Mesendoderm (in vitro differentiated cells): ENCODE data around the gene MBD5.

Experiments
- DNase-seq: peaks from one replicate; pipeline ENCODE4 v3.0.0; 2013
- H2AK5ac ChIP-seq: 2 replicates; pipeline ENCODE4 v1.6.1; 2013; ENCODE audit warnings: low read length, inconsistent platforms
- H2BK120ac ChIP-seq: 2 replicates; pipeline ENCODE4 v1.6.1; 2013; ENCODE audit warnings: low read depth, mild to moderate bottlenecking, low read length, moderate library complexity, mixed read lengths
- H2BK15ac ChIP-seq: replicated peaks from 2 replicates; pipeline ENCODE4 v1.6.1; 2013; ENCODE audit warnings: low read depth, mild to moderate bottlenecking, moderate library complexity
- H2BK5ac ChIP-seq: 2 replicates; pipeline ENCODE4 v1.6.1; 2013; ENCODE audit warnings: low read length, inconsistent platforms
- H3K18ac ChIP-seq: 2 replicates; pipeline ENCODE4 v1.6.1; 2013; ENCODE audit warnings: mild to moderate bottlenecking, low read length, mixed read lengths
- H3K23ac ChIP-seq: one replicate; pipeline ENCODE4 v1.6.1; 2013; ENCODE audit warnings: low read length
- H3K27ac ChIP-seq: 2 replicates; pipeline ENCODE4 v1.5.1; 2013; ENCODE audit warnings: low read depth, mild to moderate bottlenecking, inconsistent platforms, low read length, moderate library complexity
- H3K27me3 ChIP-seq: 2 replicates; pipeline ENCODE4 v1.6.1; 2013; ENCODE audit warnings: low read length, control low read depth, mild to moderate bottlenecking, inconsistent platforms; ENCODE audit not compliant: insufficient read depth, poor library complexity
- H3K36me3 ChIP-seq: 2 replicates; pipeline ENCODE4 v1.6.1; 2013; ENCODE audit warnings: low read length, inconsistent platforms; ENCODE audit not compliant: control insufficient read depth, insufficient read depth
- H3K4ac ChIP-seq: one replicate; pipeline ENCODE4 v1.6.1; 2013; ENCODE audit warnings: low read depth, mild to moderate bottlenecking, low read length, moderate library complexity
- H3K4me1 ChIP-seq: 2 replicates; pipeline ENCODE4 v1.6.1; 2013; ENCODE audit warnings: low read depth, low read length, inconsistent platforms; ENCODE audit not compliant: control insufficient read depth
- H3K4me2 ChIP-seq: 2 replicates; pipeline ENCODE4 v1.6.1; 2013; ENCODE audit warnings: low read length
- H3K4me3 ChIP-seq: 2 replicates; pipeline ENCODE4 v1.5.1; 2013; ENCODE audit warnings: mild to moderate bottlenecking, low read length
- H3K56ac ChIP-seq: one replicate; pipeline ENCODE4 v1.6.1; 2013; ENCODE audit warnings: low read length
- H3K79me1 ChIP-seq: 2 replicates; pipeline ENCODE4 v1.6.1; 2013; ENCODE audit warnings: low read length, inconsistent platforms
- H3K79me2 ChIP-seq: 2 replicates; pipeline ENCODE4 v1.6.1; 2013; ENCODE audit warnings: mild to moderate bottlenecking, low read length; ENCODE audit not compliant: control insufficient read depth, insufficient read depth
- H3K9ac ChIP-seq: 2 replicates; pipeline ENCODE4 v1.6.1; 2013; ENCODE audit warnings: low read length, inconsistent platforms
- H4K5ac ChIP-seq: one replicate; pipeline ENCODE4 v1.6.1; 2013; ENCODE audit warnings: low read length
- H4K8ac ChIP-seq: one replicate; pipeline ENCODE4 v1.6.1; 2013; ENCODE audit warnings: low read depth, mild to moderate bottlenecking, control low read depth, low read length, moderate library complexity
- WGBS: extraction: QIAGEN DNeasy Blood & Tissue Kit; methylation state at CpG from one replicate; pipeline ENCODE4 v1.1.7; 2013; ENCODE audit warnings: low lambda C conversion rate, missing lambda C conversion rate; ENCODE audit not compliant: insufficient coverage; ENCODE audit errors: extremely low coverage; 5-methylcytosine and 5-hydroxymethylcytosine counted together

MBD5 gene

GRCh38 chr2:148391324-148391723, 370.4 kb downstream of the MBD5 start:
- Histone ChIP-seq H3K4me3 (no peak overlapping the region), H2AK5ac (no peak overlapping the region)

GRCh38 chr2:148402786-148403185, 381.9 kb downstream of the MBD5 start:
- no peaks in the 10 kb centered on the region for H3K79me1 ChIP-seq
- H3K4me1 ChIP-seq = no peaks in the 10 kb centered on the region
- no CpG with 5 or more reads among the region's 1 CpG for WGBS
- H2BK15ac ChIP-seq = no peak overlapping the region
- no peaks in the 10 kb centered on the region for H3K36me3 ChIP-seq
- no peak overlapping the region for H3K4ac ChIP-seq
- no peak overlapping the region for H3K9ac ChIP-seq
- H3K18ac ChIP-seq = no peak overlapping the region
- H3K23ac ChIP-seq = no peak overlapping the region
- H2AK5ac ChIP-seq = no peak overlapping the region
- no peak overlapping the region for H3K56ac ChIP-seq
- no peak overlapping the region for H3K4me2 ChIP-seq
- H4K8ac ChIP-seq = no peak overlapping the region
- H2BK5ac ChIP-seq = no peak overlapping the region
- no peak overlapping the region for H4K5ac ChIP-seq
- no peak overlapping the region for H2BK120ac ChIP-seq
- H3K4me3 ChIP-seq = no peak overlapping the region
- H3K27ac ChIP-seq = no peak overlapping the region
- H3K27me3 ChIP-seq = no peaks in the 10 kb centered on the region
- DNase-seq = no peak
- no peaks in the 10 kb centered on the region for H3K79me2 ChIP-seq

More at GRCh38 chr2:148391324-148391723, 370.4 kb downstream of the MBD5 start:
- Histone ChIP-seq H3K4ac (no peak overlapping the region), H4K8ac (no peak overlapping the region), H3K27me3 (no peaks in the 10 kb centered on the region), H3K4me2 (no peak overlapping the region), H3K79me2 (no peaks in the 10 kb centered on the region), H3K79me1 (no peaks in the 10 kb centered on the region), H3K23ac (no peak overlapping the region), H3K36me3 (no peaks in the 10 kb centered on the region), H3K18ac (no peak overlapping the region), H3K27ac (no peak overlapping the region), H3K56ac (no peak overlapping the region), H3K4me1 (no peaks in the 10 kb centered on the region), H2BK120ac (no peak overlapping the region), H2BK15ac (no peak overlapping the region), H4K5ac (no peak overlapping the region), H2BK5ac (no peak overlapping the region), H3K9ac (no peak overlapping the region)
- no peak for DNase-seq
- no CpG with 5 or more reads among the region's 1 CpG for WGBS

- Histone ChIP-seq H3K56ac (no peak overlapping the region), H3K36me3 (no peaks in the 10 kb centered on the region), H2AK5ac (no peak overlapping the region), H3K79me2 (no peaks in the 10 kb centered on the region), H3K27ac (no peak overlapping the region), H3K4me3 (no peak overlapping the region), H3K79me1 (no peaks in the 10 kb centered on the region), H4K5ac (no peak overlapping the region), H2BK15ac (no peak overlapping the region), H3K4me2 (no peak overlapping the region), H2BK5ac (no peak overlapping the region), H3K18ac (no peak overlapping the region), H3K9ac (no peak overlapping the region), H3K4me1 (no peaks in the 10 kb centered on the region), H4K8ac (no peak overlapping the region), H2BK120ac (no peak overlapping the region), H3K27me3 (no peaks in the 10 kb centered on the region), H3K4ac (no peak overlapping the region), H3K23ac (no peak overlapping the region)
- no peak for DNase-seq
- no CpG with 5 or more reads among the region's 1 CpG for WGBS
Observed at GRCh38 chr2:148410899-148411298, 390.0 kb downstream of the MBD5 start.

- H3K27me3 ChIP-seq = no peaks in the 10 kb centered on the region
- no peak for DNase-seq
- H3K4me2 ChIP-seq = no peak overlapping the region
- no CpG with 5 or more reads among the region's 1 CpG for WGBS
- H2BK5ac ChIP-seq = no peak overlapping the region
- H3K4ac ChIP-seq = no peak overlapping the region
- no peak overlapping the region for H3K9ac ChIP-seq
- no peak overlapping the region for H4K5ac ChIP-seq
- H2AK5ac ChIP-seq = no peak overlapping the region
- no peak overlapping the region for H2BK120ac ChIP-seq
- no peak overlapping the region for H2BK15ac ChIP-seq
- H4K8ac ChIP-seq = no peak overlapping the region
- H3K4me1 ChIP-seq = no peaks in the 10 kb centered on the region
- H3K18ac ChIP-seq = no peak overlapping the region
- no peaks in the 10 kb centered on the region for H3K36me3 ChIP-seq
- no peak overlapping the region for H3K4me3 ChIP-seq
- no peak overlapping the region for H3K56ac ChIP-seq
- H3K27ac ChIP-seq = no peak overlapping the region
- H3K23ac ChIP-seq = no peak overlapping the region
- H3K79me1 ChIP-seq = no peaks in the 10 kb centered on the region
- no peaks in the 10 kb centered on the region for H3K79me2 ChIP-seq
Observed at GRCh38 chr2:148416248-148416647, 395.4 kb downstream of the MBD5 start.

- Histone ChIP-seq H3K4me3 (no peak overlapping the region), H2BK15ac (no peak overlapping the region), H3K36me3 (no peaks in the 10 kb centered on the region), H3K56ac (no peak overlapping the region), H2BK120ac (no peak overlapping the region), H3K18ac (no peak overlapping the region), H3K23ac (no peak overlapping the region), H3K79me2 (no peaks in the 10 kb centered on the region), H4K8ac (no peak overlapping the region), H2AK5ac (no peak overlapping the region), H3K9ac (no peak overlapping the region), H3K4me2 (no peak overlapping the region), H3K4ac (no peak overlapping the region), H3K27me3 (no peaks in the 10 kb centered on the region), H4K5ac (no peak overlapping the region), H2BK5ac (no peak overlapping the region), H3K79me1 (no peaks in the 10 kb centered on the region), H3K4me1 (no peaks in the 10 kb centered on the region), H3K27ac (no peak overlapping the region)
- no peak for DNase-seq
- WGBS = no CpG with 5 or more reads among the region's 1 CpG
Observed at GRCh38 chr2:148430101-148430500, 409.2 kb downstream of the MBD5 start.

- Histone ChIP-seq H3K79me2 (no peaks in the 10 kb centered on the region), H4K8ac (no peak overlapping the region), H2BK120ac (no peak overlapping the region), H4K5ac (no peak overlapping the region), H3K56ac (no peak overlapping the region), H2BK5ac (no peak overlapping the region), H3K23ac (no peak overlapping the region), H3K4me1 (no peaks in the 10 kb centered on the region), H2BK15ac (no peak overlapping the region), H3K4ac (no peak overlapping the region), H3K36me3 (no peaks in the 10 kb centered on the region), H2AK5ac (no peak overlapping the region), H3K4me2 (no peak overlapping the region), H3K27ac (no peak overlapping the region), H3K27me3 (no peaks in the 10 kb centered on the region), H3K18ac (no peak overlapping the region), H3K9ac (no peak overlapping the region), H3K4me3 (no peak overlapping the region), H3K79me1 (no peaks in the 10 kb centered on the region)
- DNase-seq = no peak
- WGBS = no CpG with 5 or more reads among the region's 1 CpG
Observed at GRCh38 chr2:148447877-148448276, 427.0 kb downstream of the MBD5 start.
